NCI-H1092 treated with DMSO at 0.1 percent for 48 hours (cell line): ENCODE results near the gene BCS1L.

Experiments
- DNase-seq: peaks from one replicate; lab custom pipeline; 2025; lab: John Stamatoyannopoulos, UW

Gene BCS1L

GRCh38 chr2:218662377-218662776 is 2.9 kb downstream of the BCS1L start:
- DNase-seq: no peak

- DNase-seq: no peak
These were observed 3.3 kb downstream of the BCS1L start for GRCh38 chr2:218662827-218663226.

- DNase-seq: no peak
These were observed 4.4 kb downstream of the BCS1L start for GRCh38 chr2:218663901-218664300.

- no peak for DNase-seq
These were observed 5.2 kb downstream of the BCS1L start for GRCh38 chr2:218664653-218665052.

- peak; percentile 22 for DNase-seq
These were observed 11.7 kb downstream of the BCS1L start for GRCh38 chr2:218671097-218671653.

GRCh38 chr2:218671654-218672566 is 12.4 kb downstream of the BCS1L start, which contains the start of the genes RNF25 and STK36:
RNF25 (minus strand) TSS chr2:218672002; CDS start chr2:218671970, 32 bp downstream.
STK36 (plus strand) TSS chr2:218672086; CDS start chr2:218672830, 744 bp downstream.
- DNase-seq: peak; percentile 86

- DNase-seq: no peak
These were observed 19.6 kb downstream of the BCS1L start for GRCh38 chr2:218679119-218679518.

- no peak for DNase-seq
These were observed 20.6 kb downstream of the BCS1L start for GRCh38 chr2:218680061-218680460.

- DNase-seq: peak; percentile 17
These were observed 28.0 kb downstream of the BCS1L start for GRCh38 chr2:218687400-218688060.

- no peak for DNase-seq
These were observed 31.8 kb downstream of the BCS1L start for GRCh38 chr2:218691234-218691633.

- DNase-seq: no peak
These were observed 35.1 kb downstream of the BCS1L start for GRCh38 chr2:218694405-218695145.

GRCh38 chr2:218698885-218699284 is 39.4 kb downstream of the BCS1L start:
- no peak for DNase-seq

GRCh38 chr2:218701806-218702205 is 42.3 kb downstream of the BCS1L start:
- DNase-seq: no peak

- DNase-seq: no peak
These were observed 43.9 kb downstream of the BCS1L start for GRCh38 chr2:218703341-218703740.

- DNase-seq: no peak
These were observed 48.6 kb downstream of the BCS1L start for GRCh38 chr2:218708086-218708485.

- no peak for DNase-seq
These were observed 50.4 kb downstream of the BCS1L start for GRCh38 chr2:218709908-218710307.

- no peak for DNase-seq
These were observed 50.8 kb downstream of the BCS1L start for GRCh38 chr2:218710334-218710686.

- DNase-seq: peak; percentile 90
These were observed 51.4 kb downstream of the BCS1L start, which contains the start of gene TTLL4 for GRCh38 chr2:218710687-218711549. TTLL4 (plus strand) TSS chr2:218710835; CDS start chr2:218737677, 26,842 bp downstream.

- DNase-seq: no peak
These were observed 52.1 kb downstream of the BCS1L start for GRCh38 chr2:218711550-218711929.
